GM12878 (cell line): ENCODE measurements around the gene GAPT. TPM values are rescaled to one million over a fixed set of nuclear protein-coding genes. Genes with fewer than 3 reads are reported as not detected.

ENCODE experiments used
- ATAC-seq: fragments of 200-7000 bp; cut with Tn5 transposase; 3 replicates; pipeline ENCODE4 v1.9.1; 2020; ENCODE audit warnings: mild to moderate bottlenecking, moderate library complexity
- BruUV-seq: library from RNA; stranded (reverse); fragments of 400-500 nt; replicated peaks from 2 replicates; lab custom pipeline; 2021; lab: Mats Ljungman, UMichigan
- CTCF ChIA-PET: fragments of 300-600 bp; sonication (Branson Sonifier 250); formaldehyde crosslinking; extraction: SDS; loops from one replicate; lab custom pipeline; 2021; ENCODE audit warnings: inconsistent platforms; lab: Yijun Ruan, JAX
- POLR2A ChIA-PET: fragments of 350-600 bp; formaldehyde crosslinking; extraction: SDS; loops from one replicate; lab custom pipeline; 2021; ENCODE audit warnings: inconsistent platforms; lab: Charles Lee
- RAD21 ChIA-PET: fragments of 300-600 bp; sonication (Branson Sonifier 250); formaldehyde crosslinking; loops from one replicate; lab custom pipeline; 2023; ENCODE audit warnings: antibody characterized with exemption; ENCODE audit not compliant: unreplicated experiment; lab: Charles Lee
- SMC1A ChIA-PET: fragments of 300-600 bp; sonication (Branson Sonifier 250); formaldehyde crosslinking; loops from one replicate; lab custom pipeline; 2023; ENCODE audit not compliant: unreplicated experiment, uncharacterized antibody; lab: Charles Lee
- DNase-seq: peaks from one replicate; pipeline ENCODE4 v3.0.0-alpha.2; 2011; ENCODE audit warnings: low read depth, low spot score
- FAIRE-seq: peaks from 3 replicates; lab custom pipeline; 2011; peaks lifted over from hg19 to GRCh38; lab: Jason Lieb, UNC
- H2AFZ ChIP-seq: 2 replicates; pipeline ENCODE4 v1.6.0; 2011; ENCODE audit warnings: low read depth, low read length, control low read depth; ENCODE audit not compliant: control insufficient read depth
- H3K27ac ChIP-seq: 2 replicates; pipeline ENCODE4 v1.5.1; 2011; ENCODE audit warnings: control low read depth; ENCODE audit not compliant: control insufficient read depth, insufficient read depth
- H3K27me3 ChIP-seq, 2 experiments: replicated peaks in 1 of 2; 2 replicates each; pipeline versions ENCODE4 v1.6.0 to v1.6.1; 2011; ENCODE audit warnings: low read length in 1 of 2; ENCODE audit not compliant: control insufficient read depth in 2 of 2, insufficient read depth in 2 of 2
- H3K36me3 ChIP-seq, 2 experiments: 2 replicates each; pipeline ENCODE4 v1.5.1; 2011; ENCODE audit warnings: low read length in 1 of 2; ENCODE audit not compliant: control insufficient read depth in 2 of 2, insufficient read depth in 2 of 2
- H3K4me1 ChIP-seq: 2 replicates; pipeline ENCODE4 v1.6.1; 2011; ENCODE audit warnings: mild to moderate bottlenecking, low read length, moderate library complexity, mixed read lengths; ENCODE audit not compliant: control insufficient read depth, insufficient read depth
- H3K4me2 ChIP-seq: 2 replicates; pipeline ENCODE4 v1.6.0; 2011; ENCODE audit warnings: control low read depth; ENCODE audit not compliant: control insufficient read depth, insufficient read depth
- H3K4me3 ChIP-seq: fragments of 200-600 bp; sonication (generic); 2 replicates; pipeline ENCODE4 v1.5.1; 2016
- H3K79me2 ChIP-seq: 2 replicates; pipeline ENCODE4 v1.6.0; 2011; ENCODE audit warnings: low read length; ENCODE audit not compliant: control insufficient read depth, insufficient read depth
- H3K9ac ChIP-seq: 2 replicates; pipeline ENCODE4 v1.8.0; 2011; ENCODE audit warnings: low read length, control low read depth, mixed read lengths; ENCODE audit not compliant: control insufficient read depth, insufficient read depth
- H3K9me3 ChIP-seq: replicated peaks from 3 replicates; pipeline ENCODE4 v1.5.1; 2011; ENCODE audit warnings: mild to moderate bottlenecking, low read length; ENCODE audit not compliant: control insufficient read depth, insufficient read depth
- H4K20me1 ChIP-seq: 2 replicates; pipeline ENCODE4 v1.6.0; 2011; ENCODE audit not compliant: control insufficient read depth, insufficient read depth
- BCL3 ChIP-seq: IDR thresholded peaks from 2 replicates; pipeline ENCODE4 v1.6.1; 2011; ENCODE audit warnings: borderline replicate concordance, low read depth, mild to moderate bottlenecking, moderate library complexity, low read length; ENCODE audit not compliant: insufficient read depth, poor library complexity, severe bottlenecking
- BHLHE40 ChIP-seq, 2 experiments: fragments of 450-650 bp in 1 of 2; IDR thresholded peaks; 2 replicates each; pipeline ENCODE4 v1.6.1; 2011 to 2017; ENCODE audit warnings: low read depth in 2 of 2, borderline replicate concordance in 1 of 2, improper control_type of control experiment in 1 of 2, low read length in 1 of 2, mild to moderate bottlenecking in 1 of 2
- FOS ChIP-seq: IDR thresholded peaks from 3 replicates; pipeline ENCODE4 v1.6.1; 2011; ENCODE audit warnings: borderline replicate concordance; ENCODE audit not compliant: insufficient read length; ENCODE audit errors: extremely low read depth
- GATAD2B ChIP-seq: fragments of 450-650 bp; conservative IDR thresholded peaks from 2 replicates; pipeline ENCODE4 v1.6.1; 2017; ENCODE audit warnings: low read depth, mild to moderate bottlenecking, moderate library complexity
- HDAC6 ChIP-seq: fragments of 200-600 bp; sonication (generic); IDR thresholded peaks from one replicate; pipeline ENCODE4 v1.8.0; 2017; ENCODE audit warnings: antibody characterized with exemption; ENCODE audit not compliant: unreplicated experiment
- JUNB ChIP-seq: IDR thresholded peaks from 2 replicates; pipeline ENCODE4 v1.6.1; 2016; ENCODE audit warnings: antibody characterized with exemption, mild to moderate bottlenecking
- MTA3 ChIP-seq: IDR thresholded peaks from 2 replicates; pipeline ENCODE4 v1.6.1; 2012; ENCODE audit warnings: low read length, inconsistent platforms, borderline replicate concordance
- MXI1 ChIP-seq: fragments of 150-350 bp; IDR thresholded peaks from 2 replicates; pipeline ENCODE4 v1.6.1; 2011; ENCODE audit warnings: low read depth, mild to moderate bottlenecking, inconsistent platforms, low read length, improper control_type of control experiment
- NR2C1 ChIP-seq: fragments of 450-650 bp; IDR thresholded peaks from 2 replicates; pipeline ENCODE4 v1.6.1; 2017; ENCODE audit warnings: antibody characterized with exemption, mild to moderate bottlenecking, moderate library complexity
- NR2F1 ChIP-seq: fragments of 450-650 bp; conservative IDR thresholded peaks from 2 replicates; pipeline ENCODE4 v1.6.1; 2017; ENCODE audit warnings: mild to moderate bottlenecking
- PKNOX1 ChIP-seq: fragments of 450-650 bp; IDR thresholded peaks from 2 replicates; pipeline ENCODE4 v1.6.1; 2016; ENCODE audit warnings: mild to moderate bottlenecking
- POLR2AphosphoS5 ChIP-seq: IDR thresholded peaks from 2 replicates; pipeline ENCODE4 v1.6.1; 2011; ENCODE audit warnings: mild to moderate bottlenecking, low read length, inconsistent platforms
- PRDM15 ChIP-seq: fragments of 450-650 bp; formaldehyde crosslinking; IDR thresholded peaks from 2 replicates; pipeline ENCODE4 v1.4.0; 2020; ENCODE audit warnings: mild to moderate bottlenecking, moderate library complexity
- RBBP5 ChIP-seq: fragments of 200-600 bp; sonication (generic); conservative IDR thresholded peaks from 2 replicates; pipeline ENCODE4 v1.6.1; 2016
- SMAD5 ChIP-seq: IDR thresholded peaks from 2 replicates; pipeline ENCODE4 v1.6.1; 2016; ENCODE audit warnings: antibody characterized with exemption, low read depth
- SP1 ChIP-seq: IDR thresholded peaks from one replicate; pipeline ENCODE4 v1.6.1; 2011; ENCODE audit warnings: low read depth, low read length
- STAT1 ChIP-seq: fragments of 450-650 bp; conservative IDR thresholded peaks from 2 replicates; pipeline ENCODE4 v1.6.1; 2014; ENCODE audit warnings: antibody characterized with exemption, mild to moderate bottlenecking
- STAT3 ChIP-seq: IDR thresholded peaks from 2 replicates; pipeline ENCODE4 v1.6.1; 2011; ENCODE audit warnings: low read depth, low read length, improper control_type of control experiment
- WGBS: methylation state at CpG from one replicate; pipeline ENCODE4 v1.1.6; 2016; ENCODE audit warnings: low lambda C conversion rate; ENCODE audit not compliant: insufficient replicate concordance, insufficient coverage; ENCODE audit errors: missing lambda C conversion rate; 5-methylcytosine and 5-hydroxymethylcytosine counted together
- in situ Hi-C: fragments of 300-500 bp; cut with MboI; formaldehyde crosslinking; loops from 9 replicates; pipeline ENCODE4 v1.14.3; 2018; ENCODE audit warnings: mixed read lengths
- intact Hi-C: fragments of 100-400 bp; cut with micrococcal nuclease; formaldehyde crosslinking; loops from one replicate; pipeline ENCODE4 v1.14.2; 2022; ENCODE audit not compliant: unreplicated experiment
- polyA plus RNA-seq, 11 experiments: library from polyadenylated mRNA; depleted of rRNA in 4 of 11; unstranded in 6 of 11; stranded (reverse) in 5 of 11; fragments of >200 nt; fragmentation: Nextera tagmentation in 4 of 11; fragmentation: Illumina TruSeq in 1 of 11; extraction: Ambion mirVana in 4 of 11; extraction: Trizol in 1 of 11; gene quantifications; 1 replicate in 1 of 11; 2 replicates in 10 of 11; pipeline versions ENCODE4 v1.2.1 to v1.2.3, GENCODE V29; 2011 to 2016; ENCODE audit warnings: inconsistent platforms in 2 of 11, missing spikeins in 2 of 11, low read depth in 1 of 11
- total RNA-seq, 4 experiments: library from RNA; depleted of rRNA in 3 of 4; stranded (reverse); fragments of >200 nt in 3 of 4; fragmentation: Illumina TruSeq in 1 of 4; extraction: Trizol in 1 of 4; gene quantifications; 2 replicates each; pipeline versions ENCODE4 v1.2.1 to v1.2.3, GENCODE V29; 2013 to 2021

Gene GAPT
- total and polyA plus RNA-seq, 10 of the 15 experiments (the other 5 are each of a cell fraction or from before 2014, with no cell fraction given) = 0.15 to 0.96 (median 0.57) TPM; not detected in 2

GRCh38 chr5:58460002-58460731, 31.1 kb upstream of the GAPT start, which contains the start of gene PLK2:
TSS of gene PLK2 (minus strand) at chr5:58460086. CDS start at chr5:58459959, 127 bp downstream.
- in situ Hi-C loops (loop anchor here (5.0 to 25.0 kb wide), 3 partner anchors 798 to 1548 kb away; partner anchors contain the start of gene SETD9), intact Hi-C loops (loop anchor here (1.0 to 10.0 kb wide), 6 partner anchors 65 to 1555 kb away; partner anchors contain the start of gene SETD9)
- no peaks in the 10 kb centered on the region for H3K9me3 ChIP-seq
- H3K36me3 ChIP-seq = no peaks in the 10 kb centered on the region
- BruUV-seq = no TSS peak
- ChIA-PET SMC1A (interaction anchor here (0.6 to 4.7 kb wide), 12 partner anchors 323 to 1228 kb away, joined by 3 to 38 read pairs (median 4); no protein-coding TSS in a partner anchor), RAD21 (interaction anchor here (0.7 to 6.3 kb wide), 14 partner anchors 17 to 1162 kb away, joined by 3 to 42 read pairs (median 5); no protein-coding TSS in a partner anchor), CTCF (interaction anchor here (0.5 to 6.8 kb wide), 26 partner anchors 12 to 1165 kb away, joined by 3 to 80 read pairs (median 4); no protein-coding TSS in a partner anchor), POLR2A (no interaction called here)
- no peak for FAIRE-seq
- H3K4me2 ChIP-seq = peak within 1 kb of the TSS; percentile 98
- peak within 1 kb of the TSS; percentile 54 for H3K4me3 ChIP-seq
- H2AFZ ChIP-seq = peak within 1 kb of the TSS; percentile 92
- no peaks in the 10 kb centered on the region for H4K20me1 ChIP-seq
- WGBS = 1% methylated on average over 80 of the region's 89 CpGs
- H3K27ac ChIP-seq = no peak within 1 kb of the TSS
- H3K79me2 ChIP-seq = no peaks in the 10 kb centered on the region
- peak; percentile 80 for ATAC-seq
- no peak for DNase-seq
- peaks cover 2 to 8% of the 10 kb centered on the region in 2 experiments; a peak in 3 of 4 replicates for H3K27me3 ChIP-seq
- peaks cover 12% of the 10 kb centered on the region for H3K4me1 ChIP-seq
- H3K9ac ChIP-seq = peak within 1 kb of the TSS; percentile 37; the same call in 1 of the 2 replicates
- TF ChIP-seq STAT1 (no peak), NR2C1 (no peak), PRDM15 (CRISPR knock-in tag) (no peak), BHLHE40 (IDR thresholded peaks at IDR 0.05; ENCODE audit: borderline replicate concordance in 1 of 2, low read depth in 2 of 2, low read length in 1 of 2) (0 out of 4 replicates have a peak, but pooled peaks of 1 of the 2 experiments have one; percentile 13), POLR2AphosphoS5 (peak; percentile 82), MXI1 (no peak), JUNB (no peak), HDAC6 (no peak), FOS (no peak), RBBP5 (no peak), NR2F1 (no peak; the same call in 1 of the 2 replicates), PKNOX1 (no peak), SMAD5 (no peak), STAT3 (no peak), BCL3 (no peak), SP1 (peak; percentile 16), GATAD2B (no peak), MTA3 (no peak)
